Epithelial cell of esophagus (primary cell): Measurements from ENCODE around the gene SLC26A11.
"Not testable (repeated sequence)": the region's sequence is repeated elsewhere in the genome, so short reads cannot be mapped to it uniquely, and the experiment has no call there.

Experiments
- DNase-seq: peaks from one replicate; pipeline ENCODE4 v3.0.0; 2010; ENCODE audit warnings: low read depth
- H3K4me3 ChIP-seq: 2 replicates; pipeline ENCODE4 v1.5.1; 2011; ENCODE audit warnings: mild to moderate bottlenecking, low read length, control low read depth
- CTCF ChIP-seq: IDR thresholded peaks from 2 replicates; pipeline ENCODE4 v1.5.1; 2011; ENCODE audit warnings: low read depth, mild to moderate bottlenecking, low read length, control low read depth, inconsistent platforms; ENCODE audit not compliant: insufficient read depth; ENCODE audit errors: missing control alignments

The SLC26A11 gene

GRCh38 chr17:80237386-80237785, 17.2 kb downstream of the SLC26A11 start:
- H3K4me3 ChIP-seq, result no peak overlapping the region
- no peak for DNase-seq
- TF ChIP-seq CTCF, result no peak

DNA sequence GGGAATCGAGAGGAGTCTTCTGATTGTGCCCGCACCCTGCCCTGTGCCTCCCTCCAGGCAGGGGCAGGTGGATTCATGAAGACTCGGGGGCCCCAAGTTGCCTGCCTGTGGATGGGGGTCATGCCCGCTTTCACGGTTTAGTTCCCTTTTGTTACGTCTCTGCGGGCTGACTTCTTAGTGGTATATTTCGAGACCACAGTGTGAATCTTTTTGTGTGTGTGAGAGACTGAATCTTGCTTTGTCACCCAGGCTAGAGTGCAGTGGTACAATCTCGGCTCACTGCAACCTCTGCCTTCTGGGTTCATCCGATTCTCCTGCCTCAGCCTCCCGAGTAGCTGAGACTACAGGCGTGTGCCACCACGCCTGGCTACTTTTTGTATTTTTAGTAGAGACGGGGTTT, 22.3 kb downstream of the SLC26A11 start:
- no peak overlapping the region for H3K4me3 ChIP-seq
- TF ChIP-seq CTCF, result no peak
- no peak for DNase-seq

GRCh38 chr17:80243526-80244433, 23.6 kb downstream of the SLC26A11 start:
- no peak overlapping the region for H3K4me3 ChIP-seq
- TF ChIP-seq CTCF, result no peak
- no peak for DNase-seq

DNA sequence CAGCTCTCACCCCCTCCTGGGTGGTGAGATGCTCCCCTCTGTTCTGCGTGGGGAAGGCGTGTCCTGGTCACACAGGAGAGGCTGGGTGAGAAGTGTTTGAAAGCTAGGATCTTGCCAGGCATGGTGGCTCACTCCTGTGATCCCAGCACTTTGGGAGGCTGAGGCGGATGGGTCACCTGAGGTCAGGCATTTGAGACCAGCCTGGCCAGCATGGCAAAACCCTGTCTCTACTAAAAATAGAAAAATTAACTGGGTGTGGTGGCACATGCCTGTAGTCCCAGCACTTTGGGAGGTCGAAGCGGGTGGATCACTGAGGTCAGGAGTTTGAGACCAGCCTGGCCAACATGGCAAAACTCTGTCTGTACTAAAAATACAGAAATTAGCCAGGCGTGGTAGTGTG, 24.2 kb downstream of the SLC26A11 start:
- H3K4me3 ChIP-seq, DNase-seq: not testable (repeated sequence)

DNA sequence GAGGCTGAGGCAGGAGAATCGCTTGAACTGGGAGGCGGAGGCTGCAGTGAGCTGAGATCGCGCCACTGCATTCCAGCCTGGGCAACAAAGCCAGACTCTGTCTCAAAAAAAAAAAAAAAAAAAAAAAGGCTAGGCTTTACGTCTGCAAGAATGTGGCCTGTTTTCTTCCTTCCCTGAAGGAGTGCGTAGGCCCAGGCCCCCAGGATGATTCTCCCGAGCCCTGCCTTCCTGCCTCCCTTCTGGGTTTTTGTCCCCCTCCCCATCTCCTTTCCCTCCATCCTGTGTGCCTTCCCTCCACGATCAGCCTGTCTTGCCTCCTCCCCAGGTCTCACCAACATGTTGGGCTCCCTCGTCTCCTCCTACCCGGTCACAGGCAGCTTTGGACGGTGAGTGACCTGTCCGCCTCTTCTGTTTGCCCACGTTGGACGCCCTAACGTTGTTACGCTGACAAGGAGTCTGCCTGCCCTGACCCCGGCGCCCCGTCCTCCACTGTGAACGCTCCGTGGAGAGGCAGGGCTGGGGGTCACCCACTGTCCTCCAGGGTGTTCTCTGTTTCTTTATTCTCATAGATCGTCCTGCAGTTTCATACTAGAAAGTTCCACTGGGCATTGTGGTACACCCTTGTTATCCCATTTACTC, 24.8 kb downstream of the SLC26A11 start:
- H3K4me3 ChIP-seq, result no peak overlapping the region
- no peak for DNase-seq
- no peak for TF ChIP-seq CTCF

- no peak overlapping the region for H3K4me3 ChIP-seq
- no peak for DNase-seq
- TF ChIP-seq CTCF, result no peak
Measured at GRCh38 chr17:80245566-80246265, 25.5 kb downstream of the SLC26A11 start.

GRCh38 chr17:80246266-80246681, 26.0 kb downstream of the SLC26A11 start:
- H3K4me3 ChIP-seq, result no peak overlapping the region
- DNase-seq, result no peak
- TF ChIP-seq CTCF, result no peak
